ENCODE measurements around the gene LRBA.

Gene LRBA

DNA sequence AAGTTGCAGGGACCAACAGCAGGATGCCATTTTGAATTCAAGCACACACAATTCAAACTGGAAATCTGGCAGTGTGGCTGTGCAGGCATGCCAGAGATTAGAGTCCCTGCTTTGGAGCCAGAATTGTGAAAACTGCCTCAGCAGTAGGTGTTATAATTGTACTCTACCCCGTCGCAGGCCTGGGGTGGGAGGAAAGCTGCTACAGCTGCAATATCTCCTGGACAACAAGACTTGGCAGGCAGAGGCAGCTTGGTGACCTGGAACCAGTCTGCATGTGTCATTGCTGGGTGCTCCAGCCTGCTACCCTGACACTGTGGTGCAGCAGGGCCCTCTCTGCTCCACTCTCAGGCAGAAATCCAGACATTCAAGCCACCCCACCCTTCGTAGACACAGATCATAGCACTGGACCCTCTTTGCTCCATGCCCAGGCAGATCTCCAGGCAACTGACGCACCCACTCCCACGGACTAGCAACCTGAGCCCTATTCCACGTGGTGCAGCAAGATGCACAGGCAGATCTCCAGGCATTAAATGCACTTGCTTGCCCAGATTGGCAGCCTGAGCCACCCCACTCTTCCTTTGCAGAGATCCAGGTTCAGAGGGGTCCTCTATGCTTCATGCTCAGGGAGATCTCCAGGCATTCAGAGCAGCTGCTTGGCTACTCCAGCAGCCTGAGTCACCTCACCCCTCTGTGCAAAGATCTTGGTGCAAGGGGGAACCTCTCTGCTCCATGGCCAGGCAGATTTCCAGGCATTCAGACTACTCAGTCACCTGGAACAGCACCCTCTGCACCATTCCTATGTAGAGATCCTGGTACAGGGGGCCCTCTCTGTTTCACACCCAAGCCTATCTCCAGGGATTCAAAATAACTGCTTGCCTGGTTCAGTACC is 140.5 kb downstream of the LRBA start:
- DNase-seq: no peak

DNA sequence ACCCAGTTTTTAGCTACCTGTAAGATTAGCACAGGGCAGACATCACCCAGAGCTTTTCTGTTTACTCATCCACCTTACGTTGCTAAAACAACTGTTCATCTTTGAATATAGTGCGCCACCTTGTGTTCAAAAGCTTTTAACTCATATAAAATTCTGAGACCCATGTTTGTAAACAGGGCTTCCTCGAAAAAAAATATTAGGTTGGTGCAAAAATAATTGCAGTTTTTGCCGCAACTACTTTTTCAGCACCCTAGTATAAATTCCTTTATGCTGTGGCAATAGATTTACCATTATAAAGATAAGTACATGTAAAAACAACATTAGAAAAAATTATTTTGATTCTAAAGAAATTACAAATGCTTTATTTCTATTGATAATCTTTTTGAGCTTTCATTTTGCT is 147.9 kb downstream of the LRBA start:
- no peak for DNase-seq

DNA sequence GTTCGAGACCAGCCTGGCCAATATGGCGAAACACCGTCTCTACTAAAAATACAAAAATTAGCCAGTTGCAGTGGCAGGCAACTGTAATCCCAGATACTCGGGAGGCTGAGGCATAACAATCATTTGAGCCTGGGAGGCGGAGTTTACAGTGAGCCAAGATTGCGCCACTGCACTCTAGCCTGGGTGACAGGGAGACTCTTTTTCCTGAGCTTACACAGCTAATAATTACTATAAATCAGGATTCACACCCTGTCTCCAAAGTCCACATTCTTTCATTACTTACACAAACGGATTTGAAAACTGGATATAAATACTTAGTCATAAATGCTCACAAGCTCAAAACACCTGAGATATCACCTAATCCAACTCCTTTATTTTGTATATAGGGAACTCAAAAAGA is 151.6 kb downstream of the LRBA start:
- no peak for DNase-seq

DNA sequence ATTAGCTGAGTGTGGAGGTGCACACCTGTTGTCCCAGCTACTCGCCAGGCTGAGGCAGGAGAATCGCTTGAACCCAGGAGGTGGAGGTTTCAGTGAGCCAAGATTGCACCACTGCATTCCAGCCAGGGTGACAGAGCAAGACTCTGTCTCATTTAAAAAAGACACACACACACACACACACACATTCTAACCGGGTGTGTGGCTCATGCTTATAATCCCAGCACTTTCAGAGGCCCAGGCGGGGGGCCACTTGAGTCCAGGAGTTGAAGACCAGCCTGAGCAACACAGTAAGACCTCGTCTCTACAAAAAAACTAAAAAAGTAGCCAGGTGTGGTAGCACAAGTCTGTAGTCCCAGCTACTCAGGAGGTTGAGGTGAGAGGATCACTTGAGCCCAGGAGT is 152.3 kb downstream of the LRBA start:
- DNase-seq: no peak

DNA sequence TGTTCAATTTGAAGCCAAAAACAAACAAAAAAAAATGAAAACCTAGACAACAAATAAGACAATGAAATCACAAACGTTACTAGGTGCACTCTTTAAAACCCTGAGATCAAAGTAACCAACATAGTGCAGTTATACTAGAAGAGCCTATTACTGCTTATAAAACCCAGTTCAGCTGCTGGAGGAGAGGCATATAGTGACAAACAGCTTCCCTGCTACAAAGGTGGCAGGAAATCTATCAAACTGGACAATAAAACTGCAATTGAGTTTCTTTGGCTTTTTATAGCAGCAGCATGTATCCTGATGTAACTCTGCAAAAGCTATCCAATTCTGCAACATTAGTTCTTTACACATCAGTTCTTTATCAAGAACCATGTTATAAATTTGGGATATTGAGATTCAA is 155.6 kb downstream of the LRBA start:
- no peak for DNase-seq

DNA sequence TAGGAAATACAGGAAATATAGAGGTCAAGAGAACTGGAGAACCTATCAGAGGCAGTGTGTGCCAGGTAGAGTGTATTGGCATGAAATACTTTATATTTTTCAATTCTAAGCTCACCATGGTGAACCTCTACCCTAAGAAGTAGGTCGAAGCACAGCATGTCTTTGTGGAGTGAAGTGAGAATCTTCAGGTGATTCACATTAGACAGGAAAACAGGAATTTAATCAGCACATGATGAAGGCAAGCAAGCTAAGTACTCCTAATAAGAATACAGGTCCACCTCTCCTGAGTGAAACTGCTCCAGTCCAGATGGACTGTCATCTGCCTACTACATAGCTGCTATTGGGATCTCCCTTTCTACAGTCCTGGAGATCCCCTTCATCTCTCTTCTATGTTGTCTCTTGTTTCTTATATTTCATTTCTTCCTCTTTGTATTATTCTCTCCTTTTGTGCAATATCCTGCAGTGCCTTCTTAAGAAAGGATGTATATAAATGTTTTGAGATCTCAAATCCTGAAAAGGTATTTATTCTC is 159.0 kb downstream of the LRBA start:
- no peak for DNase-seq

DNA sequence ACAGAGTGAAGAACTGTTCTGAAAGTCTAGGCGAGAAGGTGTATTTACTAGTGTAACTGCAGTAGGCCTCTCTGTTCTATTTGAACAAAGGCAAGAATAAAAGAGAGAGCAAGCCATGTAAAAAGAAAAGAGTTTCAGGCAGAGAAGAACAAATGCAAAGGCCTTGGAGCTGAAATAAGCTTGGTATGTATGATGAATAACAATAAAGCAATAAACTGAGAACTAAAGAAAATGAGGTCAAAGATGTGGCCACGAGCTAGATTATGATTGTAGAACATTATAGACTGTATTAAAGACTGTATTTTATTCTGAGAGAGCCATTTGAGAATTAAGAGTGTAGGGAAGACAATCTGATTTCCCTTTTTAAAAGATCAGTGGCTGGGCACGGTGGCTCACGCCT is 160.5 kb downstream of the LRBA start:
- no peak for DNase-seq

DNA sequence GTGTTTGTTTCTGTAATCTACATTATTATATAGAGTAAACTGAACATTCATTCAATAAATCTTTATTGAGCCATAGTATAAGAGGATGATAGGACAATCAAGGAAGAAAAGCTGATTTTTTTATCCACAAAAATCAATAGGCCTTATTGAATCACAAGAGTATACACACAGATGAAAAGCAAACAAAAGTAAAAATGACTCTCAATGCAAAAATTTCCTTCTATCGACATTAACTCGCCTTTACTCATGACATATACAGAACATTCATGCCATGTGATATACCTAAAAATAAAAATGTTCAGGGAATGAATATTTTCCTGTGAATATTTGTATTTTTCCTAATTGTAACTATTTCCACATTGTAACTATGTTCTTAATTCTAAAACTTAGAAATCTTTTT is 161.2 kb downstream of the LRBA start:
- DNase-seq: no peak

DNA sequence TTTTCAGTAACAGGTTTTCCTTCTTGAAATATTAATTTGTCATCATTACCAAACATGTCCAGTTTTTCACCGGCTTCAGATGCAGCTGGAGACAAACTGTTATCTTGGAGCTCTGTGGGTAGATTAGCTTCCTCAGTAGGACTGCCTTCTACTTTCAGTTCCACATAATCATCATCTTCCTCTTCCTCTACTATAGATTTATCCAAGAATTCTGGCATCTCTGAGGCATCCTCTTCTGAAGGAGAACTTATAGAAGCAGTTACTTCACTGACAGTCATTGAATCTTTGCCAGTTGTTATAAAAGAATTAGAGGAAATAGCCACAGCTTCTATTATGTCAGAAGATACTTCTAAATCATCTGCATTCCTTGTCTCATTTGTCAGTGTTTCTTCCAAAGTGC is 162.9 kb downstream of the LRBA start:
- no peak for DNase-seq

DNA sequence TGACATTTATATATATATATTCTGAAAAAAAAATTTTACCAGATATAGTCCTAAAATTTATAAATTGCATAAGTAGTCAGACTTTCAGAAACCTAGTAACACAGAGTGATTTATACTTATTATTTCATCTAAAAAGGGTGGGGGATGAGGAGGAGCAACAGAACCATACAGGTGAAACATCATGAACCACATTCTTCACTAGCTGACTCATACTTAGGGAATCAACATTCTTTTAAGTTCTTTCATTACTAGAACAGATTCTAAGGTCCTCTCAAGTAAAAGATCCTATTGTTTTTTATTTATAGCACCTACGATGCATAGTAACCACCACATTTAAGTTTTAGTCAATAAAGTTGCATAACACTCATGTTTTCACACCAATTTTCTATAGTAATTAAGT is 166.1 kb downstream of the LRBA start:
- no peak for DNase-seq

DNA sequence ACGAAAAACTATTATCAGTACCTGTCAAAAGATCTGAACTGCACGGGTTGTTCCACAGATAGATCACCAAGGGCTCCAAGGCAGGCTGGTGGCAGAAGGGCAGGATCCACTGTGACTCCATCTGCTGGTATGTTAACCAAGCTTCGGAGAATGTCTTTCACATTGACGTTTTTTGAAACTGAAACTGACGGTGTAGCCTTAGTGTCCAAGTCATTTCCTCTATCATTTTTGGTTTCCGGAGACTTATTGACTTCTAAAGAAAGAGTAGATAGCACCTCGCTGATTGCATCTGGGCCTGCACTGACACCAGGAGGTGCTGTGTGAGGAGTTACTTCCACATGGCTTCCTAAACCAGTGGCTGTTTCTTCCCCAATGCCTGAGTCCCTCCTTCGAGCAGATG is 186.9 kb downstream of the LRBA start:
- no peak for DNase-seq

DNA sequence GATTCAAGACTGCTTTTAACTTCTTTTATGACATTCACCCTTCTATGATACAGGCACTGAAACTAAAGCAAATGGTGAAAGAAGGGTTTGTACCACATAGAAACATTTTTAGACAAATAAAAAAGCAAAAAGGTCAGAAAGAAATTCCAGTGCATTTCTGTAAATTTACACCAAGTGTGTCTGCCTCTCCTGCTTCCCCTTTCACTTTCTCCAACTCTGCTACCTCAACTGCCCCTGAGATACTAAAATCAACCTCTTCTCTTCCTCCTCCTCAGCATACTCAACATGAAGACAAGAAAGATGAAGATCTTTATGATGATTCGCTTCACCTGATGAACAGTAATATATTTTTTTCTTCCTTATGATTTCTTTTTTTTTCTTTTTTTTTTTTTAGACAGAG is 187.9 kb downstream of the LRBA start:
- DNase-seq: no peak

DNA sequence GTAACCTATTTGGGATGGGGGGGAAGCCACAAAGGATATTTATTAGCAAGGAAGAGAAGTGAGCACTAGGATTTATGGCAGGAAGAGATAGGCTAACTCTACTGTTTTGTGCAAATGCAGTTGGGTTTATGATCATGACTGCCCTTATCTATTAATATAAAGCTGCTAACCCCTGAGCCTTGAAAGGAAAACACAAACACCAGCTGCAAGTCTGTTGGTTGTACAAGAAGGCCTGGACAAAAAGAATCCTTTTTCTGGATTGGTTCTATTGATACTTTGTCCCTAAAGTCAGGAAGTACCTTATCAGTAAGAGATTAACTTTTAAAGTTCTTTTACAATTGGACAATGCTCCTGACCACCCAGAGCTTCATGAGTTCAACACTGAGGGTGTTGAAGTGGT is 188.8 kb downstream of the LRBA start:
- DNase-seq: no peak

DNA sequence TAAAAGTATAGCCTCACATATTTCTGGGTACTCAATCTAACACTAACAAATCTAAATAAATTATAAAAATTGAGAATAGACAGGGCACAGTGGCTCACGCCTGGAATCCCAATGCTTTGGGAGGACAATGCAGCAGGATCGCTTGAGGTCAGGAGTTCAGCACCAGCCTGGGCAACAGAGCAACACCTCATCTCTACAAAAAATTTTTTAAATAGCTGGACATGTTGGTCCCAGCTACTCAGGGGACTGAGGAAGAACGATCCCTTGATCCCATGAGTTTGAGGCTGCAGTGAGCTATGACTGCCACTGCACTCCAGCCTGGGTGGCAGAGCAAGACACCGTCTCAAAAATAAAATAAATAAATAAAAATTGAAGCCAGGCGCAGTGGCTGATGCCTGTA is 192.7 kb downstream of the LRBA start:
- no peak for DNase-seq

DNA sequence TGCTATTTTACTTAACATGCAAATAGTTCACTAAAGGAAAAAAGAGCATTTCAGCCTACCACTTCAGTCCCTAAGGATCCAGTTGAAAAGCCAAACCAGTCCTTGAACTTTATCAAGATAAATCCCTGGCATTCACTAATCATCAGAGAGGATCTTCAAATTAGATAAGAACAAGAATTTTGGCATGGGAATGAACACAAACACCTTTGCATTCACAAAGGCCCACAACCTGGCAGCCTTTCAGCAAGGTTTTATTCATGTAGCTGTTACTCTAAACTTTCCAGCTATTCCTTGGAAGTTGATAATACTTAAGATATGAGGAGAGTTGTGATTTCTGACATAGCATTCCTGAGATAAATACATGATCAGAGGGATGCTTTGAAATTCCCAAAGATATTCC is 193.4 kb downstream of the LRBA start:
- no peak for DNase-seq

DNA sequence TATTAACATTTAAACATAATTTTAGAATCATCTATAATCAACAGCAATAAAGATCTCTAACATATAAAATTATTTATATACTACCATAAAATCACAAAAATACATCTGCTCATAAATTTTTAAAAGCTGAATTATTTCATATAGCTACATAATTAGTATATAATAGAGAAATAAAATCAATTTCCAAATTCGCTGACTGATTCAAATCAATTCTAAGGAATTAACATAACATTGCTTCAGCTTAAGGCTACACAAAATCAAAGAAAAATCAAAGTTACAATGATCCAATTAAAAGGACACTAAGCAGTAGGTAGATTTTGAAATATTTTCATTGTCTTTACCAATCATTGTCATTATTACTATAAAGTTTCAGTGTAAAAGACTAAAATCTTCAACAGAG is 194.7 kb downstream of the LRBA start:
- DNase-seq: no peak

DNA sequence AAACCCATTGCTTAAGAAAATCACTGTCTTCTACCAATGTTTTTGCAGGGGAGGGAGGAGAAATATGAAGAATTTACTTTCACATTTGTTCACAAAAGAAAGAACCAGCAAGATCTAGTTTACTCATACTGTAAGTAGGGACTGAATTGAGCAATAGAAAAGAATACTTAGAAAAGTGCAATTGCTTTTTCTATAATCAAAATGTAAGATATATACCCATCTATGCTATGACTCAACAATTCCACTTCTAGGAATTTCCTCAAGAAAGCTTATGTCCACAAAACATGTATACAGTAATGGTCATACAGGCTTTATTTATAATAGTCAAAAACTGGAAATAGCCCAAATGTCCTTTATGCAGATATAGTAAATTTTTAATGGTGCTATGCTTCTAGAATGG is 196.4 kb downstream of the LRBA start:
- no peak for DNase-seq

DNA sequence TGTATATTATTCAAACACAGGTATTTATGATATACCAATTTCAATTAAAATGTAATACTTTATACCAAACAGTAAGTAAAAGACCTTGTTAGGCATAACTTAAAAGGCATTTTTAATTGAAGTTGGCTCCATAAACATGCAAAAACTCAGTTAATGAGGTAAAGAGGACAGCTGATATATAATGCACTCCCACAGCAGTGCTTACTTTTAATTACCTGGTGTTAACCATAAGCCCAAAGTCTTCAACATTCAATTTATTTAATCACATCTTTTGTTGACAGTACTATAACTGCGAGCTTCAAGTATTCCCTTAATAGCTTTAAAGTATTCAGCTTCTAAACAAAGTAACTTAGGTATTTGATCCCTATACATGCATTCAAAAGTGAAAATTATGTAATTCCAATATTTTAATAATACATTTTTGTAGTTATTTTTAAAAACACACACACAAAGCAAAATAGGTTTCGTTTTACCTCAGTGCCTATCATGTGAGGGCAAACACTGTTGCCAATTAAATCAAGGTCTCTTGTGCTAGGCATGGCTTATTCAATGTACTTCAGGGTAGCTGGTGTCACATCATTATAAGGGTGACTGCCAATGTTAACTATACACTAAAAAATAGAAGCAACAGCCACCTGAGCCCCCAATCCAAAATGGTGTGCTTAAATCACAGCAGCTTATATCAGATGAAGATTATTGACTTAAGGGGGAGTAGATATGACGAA is 197.1 kb downstream of the LRBA start:
- DNase-seq: no peak

DNA sequence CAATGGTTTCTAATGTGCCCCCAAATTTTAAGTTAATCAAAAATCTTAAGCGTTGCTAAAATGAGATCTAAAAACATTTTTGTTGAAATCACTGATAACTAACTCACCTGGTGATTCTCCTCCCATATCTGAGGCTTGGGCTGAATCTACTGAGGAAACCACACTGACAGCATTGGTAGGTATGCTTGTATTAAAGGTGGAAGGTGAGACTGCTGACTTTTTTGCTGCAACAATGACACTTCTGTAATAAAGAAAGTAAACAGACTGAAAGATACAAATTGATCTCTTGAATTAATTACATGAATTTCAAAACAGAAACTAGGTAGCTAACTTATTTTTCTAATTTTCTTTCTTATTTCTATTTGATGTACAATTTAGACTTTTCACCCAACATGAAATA is 198.1 kb downstream of the LRBA start:
- DNase-seq: no peak

DNA sequence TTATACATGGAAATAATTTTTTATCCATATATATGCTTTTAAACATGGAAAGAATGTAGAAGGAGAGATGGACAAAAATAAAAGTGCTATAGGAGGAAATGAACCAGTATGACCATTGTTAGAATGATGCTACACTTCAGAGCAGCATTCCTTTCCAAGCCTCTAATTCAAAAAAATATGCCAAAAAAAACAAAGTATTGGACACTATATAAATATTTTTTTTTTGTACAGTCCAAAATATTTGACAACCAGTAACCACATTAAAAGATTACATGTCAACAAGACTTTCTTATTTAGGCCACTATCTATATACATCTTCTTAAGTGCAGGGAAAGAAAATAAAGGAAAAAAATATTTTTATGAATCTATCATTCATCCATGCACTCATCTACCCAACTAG is 198.6 kb downstream of the LRBA start:
- DNase-seq: no peak

DNA sequence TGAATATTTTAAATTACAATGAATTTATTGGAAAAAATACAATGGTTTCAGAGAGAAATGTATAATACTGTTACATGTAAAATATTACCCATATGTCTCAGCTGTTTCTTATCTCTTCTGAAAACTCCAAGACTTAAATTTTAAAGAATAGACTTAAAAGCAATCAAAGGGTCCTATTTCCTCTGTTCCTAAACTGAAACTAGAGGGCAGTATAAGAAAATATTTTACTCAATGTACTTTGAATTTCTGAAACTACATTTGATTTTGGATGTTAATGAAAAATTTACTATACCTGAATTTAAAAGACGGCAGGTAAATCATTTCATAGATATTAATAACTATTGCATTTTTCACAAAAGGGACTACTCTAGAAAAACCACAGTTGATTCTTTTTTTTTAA is 200.2 kb downstream of the LRBA start:
- no peak for DNase-seq

DNA sequence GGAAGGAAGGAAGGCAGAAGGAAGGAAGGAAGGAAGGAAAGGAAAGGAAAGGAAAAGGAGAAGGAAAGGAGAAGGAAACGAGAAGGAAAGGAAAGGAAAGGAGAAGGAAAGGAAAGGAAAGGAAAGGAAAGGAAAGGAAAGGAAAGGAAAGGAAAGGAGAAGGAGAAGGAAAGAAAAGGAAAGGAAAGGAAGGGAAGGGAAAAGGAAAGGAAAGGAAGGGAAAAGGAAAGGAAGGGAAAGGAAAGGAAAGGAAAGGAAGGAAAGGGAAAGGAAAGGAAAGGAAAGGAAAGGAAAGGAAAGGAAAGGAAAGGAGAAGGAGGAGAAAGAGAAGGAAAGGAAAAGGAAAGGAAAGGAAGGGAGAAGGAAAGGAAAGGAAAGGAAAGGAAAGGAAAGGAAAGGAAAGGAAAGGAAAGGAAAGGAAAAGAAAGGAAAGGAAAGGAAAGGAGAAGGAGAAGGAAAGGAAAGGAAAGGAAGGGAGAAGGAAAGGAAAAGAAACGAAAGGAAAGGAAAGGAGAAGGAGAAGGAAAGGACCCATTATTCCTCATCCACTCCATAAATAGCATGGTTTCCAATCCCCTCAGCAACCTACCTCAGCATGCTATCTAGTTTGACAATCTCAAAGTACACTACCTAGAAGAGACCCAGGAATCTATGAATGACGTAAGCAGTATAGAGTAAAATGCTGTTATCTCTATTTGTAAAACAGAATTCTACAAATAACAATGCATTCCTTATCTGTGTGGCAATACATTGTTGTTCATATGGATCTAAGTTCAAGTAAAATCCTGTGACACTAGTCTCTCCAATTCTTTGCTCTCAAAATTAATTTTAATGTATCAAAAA is 209.7 kb downstream of the LRBA start:
- DNase-seq: no peak

DNA sequence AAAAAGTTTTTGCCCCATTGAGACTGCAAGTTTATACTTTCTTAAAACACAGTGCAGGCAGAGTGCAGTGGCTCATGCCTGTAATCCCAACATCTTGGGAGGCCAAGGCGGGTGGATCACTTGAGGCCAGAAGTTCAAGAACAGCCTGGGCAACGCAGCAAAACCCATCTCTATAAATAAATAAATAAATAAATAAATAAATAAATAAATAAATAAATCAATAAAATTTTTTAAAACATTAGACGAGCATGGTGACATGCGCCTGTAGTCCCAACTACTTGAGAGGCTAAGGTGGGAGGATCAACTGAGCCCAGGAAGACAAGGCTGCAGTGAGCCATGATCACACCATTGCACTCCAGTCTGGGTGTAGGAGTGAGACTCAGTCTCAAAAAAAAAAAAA is 213.3 kb downstream of the LRBA start:
- DNase-seq: no peak
